ENCODE data around the gene NDUFS5.

NDUFS5 gene

DNA sequence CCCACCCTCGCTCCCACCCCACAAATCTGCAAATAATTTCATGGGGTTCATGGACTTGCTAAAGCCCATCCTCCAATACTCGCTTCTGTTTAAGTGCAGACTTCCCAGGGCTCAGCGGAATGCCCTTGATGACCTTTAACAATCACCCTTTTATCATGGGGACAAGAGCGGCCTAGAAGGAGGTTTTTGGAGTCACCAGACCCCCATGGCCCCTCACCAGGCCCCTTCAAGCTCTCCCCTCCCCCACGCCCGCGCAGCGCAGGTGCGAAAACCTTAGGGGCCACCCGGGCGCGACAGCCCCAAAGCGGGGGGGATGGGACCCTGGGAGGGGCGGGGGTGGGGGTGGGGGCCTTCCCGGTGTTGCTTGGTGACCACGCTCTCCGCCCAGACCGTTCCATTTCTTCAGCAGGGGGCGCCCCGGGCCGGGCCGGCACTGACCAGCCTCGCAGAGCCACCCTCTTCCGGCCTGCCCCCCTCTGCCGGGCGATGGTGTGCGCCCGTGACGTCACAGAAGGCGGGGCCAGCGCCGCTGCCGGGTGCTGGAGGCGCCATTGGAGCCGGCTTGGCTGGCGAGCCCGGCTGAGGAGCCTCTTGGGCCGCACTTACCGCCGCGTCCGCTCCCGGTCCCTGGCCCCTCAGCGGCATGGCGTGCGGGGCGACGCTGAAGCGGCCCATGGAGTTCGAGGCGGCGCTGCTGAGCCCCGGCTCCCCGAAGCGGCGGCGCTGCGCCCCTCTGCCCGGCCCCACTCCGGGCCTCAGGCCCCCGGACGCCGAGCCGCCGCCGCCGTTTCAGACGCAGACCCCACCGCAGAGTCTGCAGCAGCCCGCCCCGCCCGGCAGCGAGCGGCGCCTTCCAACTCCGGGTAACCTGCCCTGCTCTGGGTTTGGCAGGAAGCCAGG, 35.2 kb upstream of the NDUFS5 start, which contains the start of gene AKIRIN1 (continued):
- TF ChIP-seq, protein P1, sequence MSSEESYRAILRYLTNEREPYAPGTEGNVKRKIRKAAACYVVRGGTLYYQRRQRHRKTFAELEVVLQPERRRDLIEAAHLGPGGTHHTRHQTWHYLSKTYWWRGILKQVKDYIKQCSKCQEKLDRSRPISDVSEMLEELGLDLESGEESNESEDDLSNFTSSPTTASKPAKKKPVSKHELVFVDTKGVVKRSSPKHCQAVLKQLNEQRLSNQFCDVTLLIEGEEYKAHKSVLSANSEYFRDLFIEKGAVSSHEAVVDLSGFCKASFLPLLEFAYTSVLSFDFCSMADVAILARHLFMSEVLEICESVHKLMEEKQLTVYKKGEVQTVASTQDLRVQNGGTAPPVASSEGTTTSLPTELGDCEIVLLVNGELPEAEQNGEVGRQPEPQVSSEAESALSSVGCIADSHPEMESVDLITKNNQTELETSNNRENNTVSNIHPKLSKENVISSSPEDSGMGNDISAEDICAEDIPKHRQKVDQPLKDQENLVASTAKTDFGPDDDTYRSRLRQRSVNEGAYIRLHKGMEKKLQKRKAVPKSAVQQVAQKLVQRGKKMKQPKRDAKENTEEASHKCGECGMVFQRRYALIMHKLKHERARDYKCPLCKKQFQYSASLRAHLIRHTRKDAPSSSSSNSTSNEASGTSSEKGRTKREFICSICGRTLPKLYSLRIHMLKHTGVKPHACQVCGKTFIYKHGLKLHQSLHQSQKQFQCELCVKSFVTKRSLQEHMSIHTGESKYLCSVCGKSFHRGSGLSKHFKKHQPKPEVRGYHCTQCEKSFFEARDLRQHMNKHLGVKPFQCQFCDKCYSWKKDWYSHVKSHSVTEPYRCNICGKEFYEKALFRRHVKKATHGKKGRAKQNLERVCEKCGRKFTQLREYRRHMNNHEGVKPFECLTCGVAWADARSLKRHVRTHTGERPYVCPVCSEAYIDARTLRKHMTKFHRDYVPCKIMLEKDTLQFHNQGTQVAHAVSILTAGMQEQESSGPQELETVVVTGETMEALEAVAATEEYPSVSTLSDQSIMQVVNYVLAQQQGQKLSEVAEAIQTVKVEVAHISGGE (tag by site-specific recombination; conservative IDR thresholded peaks at IDR 0.05; ENCODE audit: low read depth), result 0 out of 2 replicates have a peak, but pooled peaks have one; percentile 19
- TF ChIP-seq ZBTB48 (tag by site-specific recombination; IDR thresholded peaks at IDR 0.05), result peak; percentile 95
- TF ChIP-seq, protein P2, sequence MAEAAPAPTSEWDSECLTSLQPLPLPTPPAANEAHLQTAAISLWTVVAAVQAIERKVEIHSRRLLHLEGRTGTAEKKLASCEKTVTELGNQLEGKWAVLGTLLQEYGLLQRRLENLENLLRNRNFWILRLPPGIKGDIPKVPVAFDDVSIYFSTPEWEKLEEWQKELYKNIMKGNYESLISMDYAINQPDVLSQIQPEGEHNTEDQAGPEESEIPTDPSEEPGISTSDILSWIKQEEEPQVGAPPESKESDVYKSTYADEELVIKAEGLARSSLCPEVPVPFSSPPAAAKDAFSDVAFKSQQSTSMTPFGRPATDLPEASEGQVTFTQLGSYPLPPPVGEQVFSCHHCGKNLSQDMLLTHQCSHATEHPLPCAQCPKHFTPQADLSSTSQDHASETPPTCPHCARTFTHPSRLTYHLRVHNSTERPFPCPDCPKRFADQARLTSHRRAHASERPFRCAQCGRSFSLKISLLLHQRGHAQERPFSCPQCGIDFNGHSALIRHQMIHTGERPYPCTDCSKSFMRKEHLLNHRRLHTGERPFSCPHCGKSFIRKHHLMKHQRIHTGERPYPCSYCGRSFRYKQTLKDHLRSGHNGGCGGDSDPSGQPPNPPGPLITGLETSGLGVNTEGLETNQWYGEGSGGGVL (tag by site-specific recombination; IDR thresholded peaks at IDR 0.05), result peak; percentile 42; the same call in 1 of the 2 replicates
- peak; percentile 78 for TF ChIP-seq SP3 (tag by site-specific recombination; IDR thresholded peaks at IDR 0.05)
- peak; percentile 33; the same call in 1 of the 2 replicates for TF ChIP-seq ZBTB21 (tag by site-specific recombination; IDR thresholded peaks at IDR 0.05)
- TF ChIP-seq, protein P3, sequence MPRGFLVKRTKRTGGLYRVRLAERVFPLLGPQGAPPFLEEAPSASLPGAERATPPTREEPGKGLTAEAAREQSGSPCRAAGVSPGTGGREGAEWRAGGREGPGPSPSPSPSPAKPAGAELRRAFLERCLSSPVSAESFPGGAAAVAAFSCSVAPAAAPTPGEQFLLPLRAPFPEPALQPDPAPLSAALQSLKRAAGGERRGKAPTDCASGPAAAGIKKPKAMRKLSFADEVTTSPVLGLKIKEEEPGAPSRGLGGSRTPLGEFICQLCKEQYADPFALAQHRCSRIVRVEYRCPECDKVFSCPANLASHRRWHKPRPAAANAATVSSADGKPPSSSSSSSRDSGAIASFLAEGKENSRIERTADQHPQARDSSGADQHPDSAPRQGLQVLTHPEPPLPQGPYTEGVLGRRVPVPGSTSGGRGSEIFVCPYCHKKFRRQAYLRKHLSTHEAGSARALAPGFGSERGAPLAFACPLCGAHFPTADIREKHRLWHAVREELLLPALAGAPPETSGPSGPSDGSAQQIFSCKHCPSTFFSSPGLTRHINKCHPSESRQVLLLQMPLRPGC (tag by site-specific recombination; IDR thresholded peaks at IDR 0.05), result peak; percentile 33; the same call in 1 of the 2 replicates
- TF ChIP-seq ZNF335 (tag by site-specific recombination; conservative IDR thresholded peaks at IDR 0.05), result peak; percentile 64
- TF ChIP-seq KLF7 (tag by site-specific recombination; IDR thresholded peaks at IDR 0.05; ENCODE audit: borderline replicate concordance), result 0 out of 2 replicates have a peak, but pooled peaks have one; percentile 29
- TF ChIP-seq YY2 (tag by site-specific recombination; IDR thresholded peaks at IDR 0.05), result peak; percentile 73
- TF ChIP-seq, protein P4, sequence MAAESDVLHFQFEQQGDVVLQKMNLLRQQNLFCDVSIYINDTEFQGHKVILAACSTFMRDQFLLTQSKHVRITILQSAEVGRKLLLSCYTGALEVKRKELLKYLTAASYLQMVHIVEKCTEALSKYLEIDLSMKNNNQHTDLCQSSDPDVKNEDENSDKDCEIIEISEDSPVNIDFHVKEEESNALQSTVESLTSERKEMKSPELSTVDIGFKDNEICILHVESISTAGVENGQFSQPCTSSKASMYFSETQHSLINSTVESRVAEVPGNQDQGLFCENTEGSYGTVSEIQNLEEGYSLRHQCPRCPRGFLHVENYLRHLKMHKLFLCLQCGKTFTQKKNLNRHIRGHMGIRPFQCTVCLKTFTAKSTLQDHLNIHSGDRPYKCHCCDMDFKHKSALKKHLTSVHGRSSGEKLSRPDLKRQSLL (tag by site-specific recombination; IDR thresholded peaks at IDR 0.05), result 0 out of 2 replicates have a peak, but pooled peaks have one; percentile 23
- TF ChIP-seq, protein P5, sequence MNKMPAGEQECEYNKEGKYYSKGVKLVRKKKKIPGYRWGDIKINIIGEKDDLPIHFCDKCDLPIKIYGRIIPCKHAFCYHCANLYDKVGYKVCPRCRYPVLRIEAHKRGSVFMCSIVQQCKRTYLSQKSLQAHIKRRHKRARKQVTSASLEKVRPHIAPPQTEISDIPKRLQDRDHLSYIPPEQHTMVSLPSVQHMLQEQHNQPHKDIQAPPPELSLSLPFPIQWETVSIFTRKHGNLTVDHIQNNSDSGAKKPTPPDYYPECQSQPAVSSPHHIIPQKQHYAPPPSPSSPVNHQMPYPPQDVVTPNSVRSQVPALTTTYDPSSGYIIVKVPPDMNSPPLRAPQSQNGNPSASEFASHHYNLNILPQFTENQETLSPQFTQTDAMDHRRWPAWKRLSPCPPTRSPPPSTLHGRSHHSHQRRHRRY (tag by site-specific recombination; IDR thresholded peaks at IDR 0.05), result no peak
- TF ChIP-seq KLF16 (tag by site-specific recombination; IDR thresholded peaks at IDR 0.05), result no peak
- TF ChIP-seq ZNF391 (tag by site-specific recombination; IDR thresholded peaks at IDR 0.05; ENCODE audit: borderline replicate concordance, low read depth), result 0 out of 2 replicates have a peak, but pooled peaks have one; percentile 28
- peak; percentile 68 for TF ChIP-seq GLIS2 (tag by site-specific recombination; IDR thresholded peaks at IDR 0.05)
- TF ChIP-seq ZNF843 (tag by site-specific recombination; IDR thresholded peaks at IDR 0.05), result no peak
- TF ChIP-seq, protein P6, sequence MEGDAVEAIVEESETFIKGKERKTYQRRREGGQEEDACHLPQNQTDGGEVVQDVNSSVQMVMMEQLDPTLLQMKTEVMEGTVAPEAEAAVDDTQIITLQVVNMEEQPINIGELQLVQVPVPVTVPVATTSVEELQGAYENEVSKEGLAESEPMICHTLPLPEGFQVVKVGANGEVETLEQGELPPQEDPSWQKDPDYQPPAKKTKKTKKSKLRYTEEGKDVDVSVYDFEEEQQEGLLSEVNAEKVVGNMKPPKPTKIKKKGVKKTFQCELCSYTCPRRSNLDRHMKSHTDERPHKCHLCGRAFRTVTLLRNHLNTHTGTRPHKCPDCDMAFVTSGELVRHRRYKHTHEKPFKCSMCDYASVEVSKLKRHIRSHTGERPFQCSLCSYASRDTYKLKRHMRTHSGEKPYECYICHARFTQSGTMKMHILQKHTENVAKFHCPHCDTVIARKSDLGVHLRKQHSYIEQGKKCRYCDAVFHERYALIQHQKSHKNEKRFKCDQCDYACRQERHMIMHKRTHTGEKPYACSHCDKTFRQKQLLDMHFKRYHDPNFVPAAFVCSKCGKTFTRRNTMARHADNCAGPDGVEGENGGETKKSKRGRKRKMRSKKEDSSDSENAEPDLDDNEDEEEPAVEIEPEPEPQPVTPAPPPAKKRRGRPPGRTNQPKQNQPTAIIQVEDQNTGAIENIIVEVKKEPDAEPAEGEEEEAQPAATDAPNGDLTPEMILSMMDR (tag by site-specific recombination; IDR thresholded peaks at IDR 0.05), result peak; percentile 40; the same call in 1 of the 2 replicates
- 0 out of 2 replicates have a peak, but pooled peaks have one; percentile 9 for TF ChIP-seq IKZF3 (tag by site-specific recombination; IDR thresholded peaks at IDR 0.05)
- TF ChIP-seq ZNF76 (tag by site-specific recombination; IDR thresholded peaks at IDR 0.05; ENCODE audit: borderline replicate concordance, low read depth), result peak; percentile 56; the same call in 1 of the 2 replicates
- TF ChIP-seq ZXDB (tag by site-specific recombination; IDR thresholded peaks at IDR 0.05), result peak; percentile 33; the same call in 1 of the 2 replicates
- no peak for TF ChIP-seq ZNF133 (tag by site-specific recombination; IDR thresholded peaks at IDR 0.05)
- TF ChIP-seq KLF8 (tag by site-specific recombination; IDR thresholded peaks at IDR 0.05), result peak; percentile 89
- no peak for TF ChIP-seq SCRT1 (tag by site-specific recombination; IDR thresholded peaks at IDR 0.05; ENCODE audit: borderline replicate concordance)
- TF ChIP-seq KLF1 (tag by site-specific recombination; IDR thresholded peaks at IDR 0.05), result peak; percentile 66
- TF ChIP-seq, protein P7, sequence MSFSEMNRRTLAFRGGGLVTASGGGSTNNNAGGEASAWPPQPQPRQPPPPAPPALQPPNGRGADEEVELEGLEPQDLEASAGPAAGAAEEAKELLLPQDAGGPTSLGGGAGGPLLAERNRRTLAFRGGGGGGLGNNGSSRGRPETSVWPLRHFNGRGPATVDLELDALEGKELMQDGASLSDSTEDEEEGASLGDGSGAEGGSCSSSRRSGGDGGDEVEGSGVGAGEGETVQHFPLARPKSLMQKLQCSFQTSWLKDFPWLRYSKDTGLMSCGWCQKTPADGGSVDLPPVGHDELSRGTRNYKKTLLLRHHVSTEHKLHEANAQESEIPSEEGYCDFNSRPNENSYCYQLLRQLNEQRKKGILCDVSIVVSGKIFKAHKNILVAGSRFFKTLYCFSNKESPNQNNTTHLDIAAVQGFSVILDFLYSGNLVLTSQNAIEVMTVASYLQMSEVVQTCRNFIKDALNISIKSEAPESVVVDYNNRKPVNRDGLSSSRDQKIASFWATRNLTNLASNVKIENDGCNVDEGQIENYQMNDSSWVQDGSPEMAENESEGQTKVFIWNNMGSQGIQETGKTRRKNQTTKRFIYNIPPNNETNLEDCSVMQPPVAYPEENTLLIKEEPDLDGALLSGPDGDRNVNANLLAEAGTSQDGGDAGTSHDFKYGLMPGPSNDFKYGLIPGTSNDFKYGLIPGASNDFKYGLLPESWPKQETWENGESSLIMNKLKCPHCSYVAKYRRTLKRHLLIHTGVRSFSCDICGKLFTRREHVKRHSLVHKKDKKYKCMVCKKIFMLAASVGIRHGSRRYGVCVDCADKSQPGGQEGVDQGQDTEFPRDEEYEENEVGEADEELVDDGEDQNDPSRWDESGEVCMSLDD (tag by site-specific recombination; IDR thresholded peaks at IDR 0.05), result peak; percentile 60; the same call in 1 of the 2 replicates
